Transverse colon (tissue), 4 donors: ENCODE data around the gene C14orf180. TPM values are rescaled to one million over a fixed set of nuclear protein-coding genes. Genes with fewer than 3 reads are reported as not detected.
A peak's percentile ranks its signal among the peaks of the same experiment; 100 is the strongest.

ENCODE experiments used
- DNase-seq: peaks from one replicate; pipeline ENCODE4 v3.0.0-alpha.2; 2019
- H3K27ac ChIP-seq, 4 donors: fragments of 200-600 bp; sonication (generic); 2 replicates each; pipeline ENCODE4 v1.5.1; 2016 to 2018; ENCODE audit warnings: inconsistent platforms in 4 of 4
- H3K27me3 ChIP-seq: fragments of 200-600 bp; sonication (generic); 2 replicates; pipeline ENCODE4 v1.5.1; 2017; ENCODE audit warnings: inconsistent platforms
- H3K36me3 ChIP-seq, 4 donors: fragments of 200-600 bp; sonication (generic); 2 replicates each; pipeline ENCODE4 v1.5.1; 2017 to 2019; ENCODE audit warnings: inconsistent platforms in 4 of 4
- H3K4me1 ChIP-seq, 4 donors: fragments of 200-600 bp; sonication (generic); 2 replicates each; pipeline ENCODE4 v1.5.1; 2017 to 2020; ENCODE audit warnings: inconsistent platforms in 4 of 4
- H3K4me3 ChIP-seq, 4 donors: fragments of 200-600 bp; sonication (generic); 1 replicate in 1 of 4; 2 replicates in 3 of 4; pipeline versions ENCODE4 v1.5.1 to v1.6.1; 2017 to 2019; ENCODE audit warnings: inconsistent platforms in 4 of 4
- H3K9me3 ChIP-seq, 2 donors: fragments of 200-600 bp; sonication (generic); 2 replicates each; pipeline ENCODE4 v1.5.1; 2017 to 2019; ENCODE audit warnings: inconsistent platforms in 2 of 2
- CTCF ChIP-seq, 5 experiments: fragments of 200-600 bp in 3 of 5; fragments of 450-650 bp in 2 of 5; sonication (generic) in 3 of 5; IDR thresholded peaks; 1 replicate in 2 of 5; 2 replicates in 3 of 5; pipeline ENCODE4 v1.5.1; 2016 to 2017; ENCODE audit warnings: antibody characterized with exemption in 5 of 5, inconsistent platforms in 3 of 5, mild to moderate bottlenecking in 2 of 5, moderate library complexity in 1 of 5
- EP300 ChIP-seq: sonication (generic); formaldehyde crosslinking; IDR thresholded peaks from one replicate; pipeline ENCODE4 v1.6.1; 2017; ENCODE audit warnings: antibody characterized with exemption, low read depth
- POLR2A ChIP-seq: fragments of 450-650 bp; IDR thresholded peaks from one replicate; pipeline ENCODE4 v1.6.1; 2016; ENCODE audit warnings: antibody characterized with exemption, mild to moderate bottlenecking, moderate library complexity
- POLR2AphosphoS5 ChIP-seq, 3 donors: sonication (generic); formaldehyde crosslinking; IDR thresholded peaks; one replicate each; pipeline ENCODE4 v1.6.1; 2016; ENCODE audit warnings: antibody characterized with exemption in 3 of 3
- WGBS, 2 donors: methylation state at CpG; one replicate each; pipeline ENCODE4 v1.1.5; 2018; ENCODE audit warnings: low coverage in 1 of 2; 5-methylcytosine and 5-hydroxymethylcytosine counted together
- in situ Hi-C, 4 donors: fragments of 200-750 bp; cut with MboI; loops; one replicate each; pipeline versions ENCODE4 v1.15.0 to v1.15.1; 2017; ENCODE audit warnings: low sequenced_read_pairs in 3 of 4, low pct_ligation_motif_present in 1 of 4, low pct_unique_long_range_greater_than_20kb in 1 of 4
- intact Hi-C: fragments of 100-400 bp; cut with DNase I; formaldehyde crosslinking; loops from one replicate; pipeline ENCODE4 v1.15.1; 2023; ENCODE audit warnings: low total_unique reads
- total RNA-seq, 4 donors: library from RNA; depleted of rRNA; stranded (reverse); fragments of >200 nt; gene quantifications; one replicate each; pipeline ENCODE4 v1.1.0, GENCODE V29; 2016

C14orf180 gene
- total RNA-seq, 4 donors from 2014 or later, result 0.32 to 2.3 (median 1.1) TPM; not detected in 1

- in situ Hi-C loops, result loop anchor here (25.0 kb wide), 1 partner anchor 426 kb away; the partner anchor contains the start of gene KIF26A (in 4 of the 4)
- peaks cover 54% of the 10 kb centered on the region for H3K27me3 ChIP-seq
- H3K27ac ChIP-seq, result no peak overlapping the region
- TF ChIP-seq POLR2AphosphoS5 (IDR thresholded peaks at IDR 0.05) (no peak), CTCF (IDR thresholded peaks at IDR 0.05) (no peak), POLR2A (no peak), EP300 (no peak)
- H3K4me1 ChIP-seq, result peaks cover 0 to 6% (median 0%) of the 10 kb centered on the region in 4 donors
- 50% methylated on average over 10 of the region's 15 CpGs; no CpG with 5 or more reads in 1 of the 2 donors for WGBS, 2 donors
- intact Hi-C loops, result loop anchor here (2.0 to 5.0 kb wide), 2 partner anchors 420 to 481 kb away; no protein-coding TSS in a partner anchor
- no peaks in the 10 kb centered on the region for H3K9me3 ChIP-seq
- H3K36me3 ChIP-seq, result no peaks in the 10 kb centered on the region
- H3K4me3 ChIP-seq, result no peak overlapping the region
- no peak for DNase-seq
These were observed 16.3 kb upstream of the C14orf180 start for GRCh38 chr14:104563191-104563741.

GRCh38 chr14:104563742-104564615, 15.6 kb upstream of the C14orf180 start:
- Histone ChIP-seq H3K4me3 (no peak overlapping the region), H3K4me1 (peaks cover 0 to 6% (median 0%) of the 10 kb centered on the region in 4 donors), H3K36me3 (no peaks in the 10 kb centered on the region), H3K9me3 (no peaks in the 10 kb centered on the region), H3K27me3 (peaks cover 61% of the 10 kb centered on the region), H3K27ac (no peak overlapping the region)
- TF ChIP-seq CTCF (IDR thresholded peaks at IDR 0.05) (peak; percentile 65 to 89 (median 81)), POLR2A (no peak)
- WGBS, 2 donors, result 2% methylated on average over 23 of the region's 27 CpGs; no CpG with 5 or more reads in 1 of the 2 donors
- intact Hi-C loops, result loop anchor here (1.0 to 5.0 kb wide), 3 partner anchors 421 to 482 kb away; no protein-coding TSS in a partner anchor
- in situ Hi-C loops, result loop anchor here (25.0 kb wide), 1 partner anchor 427 kb away; the partner anchor contains the start of gene KIF26A (in 4 of the 4)
- DNase-seq, result peak; percentile 71

- no peak overlapping the region for H3K4me3 ChIP-seq
- H3K36me3 ChIP-seq, result no peaks in the 10 kb centered on the region
- H3K4me1 ChIP-seq, result peaks cover 0 to 6% (median 0%) of the 10 kb centered on the region in 4 donors
- H3K9me3 ChIP-seq, result no peaks in the 10 kb centered on the region
- TF ChIP-seq EP300 (no peak), CTCF (IDR thresholded peaks at IDR 0.05) (no peak), POLR2AphosphoS5 (IDR thresholded peaks at IDR 0.05) (no peak), POLR2A (no peak)
- 60 to 73% methylated on average over 1 to 28 of the region's 30 CpGs for WGBS, 2 donors
- H3K27me3 ChIP-seq, result peaks cover 69% of the 10 kb centered on the region
- intact Hi-C loops (loop anchor here (1.0 to 5.0 kb wide), 2 partner anchors 428 to 483 kb away; no protein-coding TSS in a partner anchor), in situ Hi-C loops (loop anchor here (25.0 kb wide), 1 partner anchor 428 kb away; the partner anchor contains the start of gene KIF26A (in 4 of the 4))
- H3K27ac ChIP-seq, result no peak overlapping the region
- DNase-seq, result no peak
These were observed 14.6 kb upstream of the C14orf180 start for GRCh38 chr14:104564744-104565679.
